ENCODE results near the gene RYR3.

RYR3 gene

DNA sequence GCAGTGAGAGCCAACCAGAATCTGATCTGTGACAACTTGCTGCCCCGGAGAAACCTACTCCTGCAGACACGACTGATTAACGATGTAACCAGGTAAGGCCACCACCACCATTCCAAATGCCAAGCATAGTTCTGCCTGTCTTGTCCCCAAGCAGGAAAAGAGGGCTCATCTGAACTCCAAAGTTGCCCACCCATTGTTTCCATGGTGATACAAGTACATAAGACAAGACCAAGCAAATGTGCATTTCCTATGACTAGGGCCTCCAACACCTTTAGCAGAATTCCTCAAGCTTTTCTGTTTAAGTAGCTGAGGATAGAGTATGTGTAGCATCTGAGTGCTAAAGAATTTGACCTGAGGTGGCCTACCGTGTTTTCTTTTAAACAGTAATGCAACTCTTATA, 290.7 kb downstream of the RYR3 start:
- H3K4me1 ChIP-seq (ENCODE audit: control insufficient read depth, insufficient read depth, low read length): no peaks in the 10 kb centered on the region
- H3K36me3 ChIP-seq (ENCODE audit: control insufficient read depth in 2 of 2, insufficient read depth in 2 of 2, low read length in 2 of 2): peaks cover 0 to 6% of the 10 kb centered on the region in 2 donors
- H3K4me3 ChIP-seq (ENCODE audit: low read length in 2 of 2): no peak overlapping the region
- H3K27me3 ChIP-seq (ENCODE audit: control insufficient read depth in 1 of 2, insufficient read depth in 2 of 2, low read length in 2 of 2): no peaks in the 10 kb centered on the region
- H3K27ac ChIP-seq (ENCODE audit: low read length): no peak overlapping the region
- H3K9me3 ChIP-seq (ENCODE audit: control insufficient read depth in 2 of 2, low read length in 2 of 2): no peaks in the 10 kb centered on the region
- H3K9ac ChIP-seq (ENCODE audit: low read length in 2 of 2): no peak overlapping the region

DNA sequence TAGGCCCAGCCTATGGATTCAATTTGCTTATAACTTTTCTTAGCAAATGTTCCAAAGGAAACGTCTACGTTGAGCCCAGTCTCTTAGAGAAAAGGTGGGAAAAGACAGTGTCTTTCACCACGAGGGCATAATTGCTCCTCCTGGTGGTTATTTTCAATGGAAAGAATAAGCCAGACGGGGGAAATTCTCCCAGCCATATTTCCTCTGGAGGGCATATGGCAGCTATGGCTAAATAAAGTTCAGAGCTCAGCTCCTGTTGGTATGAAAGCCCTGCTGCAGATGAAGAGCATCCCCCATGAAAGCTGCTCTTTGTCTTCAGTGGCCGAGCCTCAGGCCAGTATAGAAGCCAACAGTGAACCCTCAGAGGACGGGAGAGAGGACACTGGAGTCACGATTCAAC, 297.9 kb downstream of the RYR3 start:
- peaks cover 0 to 5% of the 10 kb centered on the region in 2 donors for H3K36me3 ChIP-seq (ENCODE audit: control insufficient read depth in 2 of 2, insufficient read depth in 2 of 2, low read length in 2 of 2)

DNA sequence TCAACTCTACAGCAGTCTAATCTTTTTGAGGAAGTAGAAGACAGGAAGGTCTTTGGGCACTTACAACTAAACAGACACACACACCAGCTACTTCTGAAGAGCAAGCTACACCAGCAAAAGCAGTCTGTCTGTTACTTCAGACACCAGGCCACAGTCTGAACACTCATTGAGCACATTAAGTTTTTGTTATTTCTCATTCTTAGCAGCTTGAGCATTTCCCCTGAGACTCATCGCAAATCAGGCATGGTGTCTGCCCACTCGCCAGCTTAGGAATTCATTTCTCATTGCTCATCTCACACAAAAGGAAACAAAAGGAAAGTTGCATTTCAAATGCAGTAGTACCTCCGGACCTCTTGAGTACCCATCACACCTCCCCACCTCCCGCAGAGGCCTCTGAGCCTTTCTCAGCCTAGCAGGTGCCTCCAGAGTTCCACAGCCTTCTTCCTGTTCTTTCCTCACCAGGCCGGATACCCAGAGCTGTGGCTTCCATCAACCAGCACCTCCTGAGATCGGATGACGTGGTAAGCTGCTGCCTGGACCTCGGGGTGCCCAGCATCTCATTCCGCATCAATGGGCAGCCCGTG, 302.0 kb downstream of the RYR3 start:
- Histone ChIP-seq H3K4me3 (ENCODE audit: low read length in 2 of 2) (no peak overlapping the region), H3K27me3 (ENCODE audit: control insufficient read depth in 1 of 2, insufficient read depth in 2 of 2, low read length in 2 of 2) (no peaks in the 10 kb centered on the region), H3K9me3 (ENCODE audit: control insufficient read depth in 2 of 2, low read length in 2 of 2) (no peaks in the 10 kb centered on the region), H3K9ac (ENCODE audit: low read length in 2 of 2) (no peak overlapping the region), H3K4me1 (ENCODE audit: control insufficient read depth, insufficient read depth, low read length) (no peaks in the 10 kb centered on the region), H3K27ac (ENCODE audit: low read length) (no peak overlapping the region), H3K36me3 (ENCODE audit: control insufficient read depth in 2 of 2, insufficient read depth in 2 of 2, low read length in 2 of 2) (peaks cover 0 to 4% of the 10 kb centered on the region in 2 donors)

More for the DNA sequence above, 297.9 kb downstream of the RYR3 start:
- no peaks in the 10 kb centered on the region for H3K4me1 ChIP-seq (ENCODE audit: control insufficient read depth, insufficient read depth, low read length)
- H3K9ac ChIP-seq (ENCODE audit: low read length in 2 of 2): no peak overlapping the region
- no peaks in the 10 kb centered on the region for H3K27me3 ChIP-seq (ENCODE audit: control insufficient read depth in 1 of 2, insufficient read depth in 2 of 2, low read length in 2 of 2)
- H3K4me3 ChIP-seq (ENCODE audit: low read length in 2 of 2): no peak overlapping the region
- H3K27ac ChIP-seq (ENCODE audit: low read length): no peak overlapping the region
- H3K9me3 ChIP-seq (ENCODE audit: control insufficient read depth in 2 of 2, low read length in 2 of 2): no peaks in the 10 kb centered on the region

DNA sequence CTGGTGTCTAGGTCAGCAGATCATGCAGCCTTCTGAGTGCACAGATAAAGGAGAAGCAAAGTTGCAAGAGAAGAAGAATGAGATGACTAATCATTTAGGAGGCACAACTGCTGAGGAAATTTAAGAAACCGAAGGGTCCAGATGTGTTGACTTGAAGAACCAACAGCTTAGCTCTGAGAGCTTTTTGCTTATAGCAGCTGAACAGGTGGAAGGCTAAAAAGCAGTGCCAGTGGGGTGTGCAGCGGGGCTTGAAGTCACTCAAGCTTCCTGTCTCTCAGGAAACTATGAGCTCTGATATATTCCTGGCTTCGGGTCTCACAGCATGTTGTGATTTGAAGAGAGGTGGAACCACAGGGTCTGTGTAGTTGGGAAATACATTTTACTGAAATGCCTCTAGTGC, 305.7 kb downstream of the RYR3 start:
- peaks cover 0 to 4% of the 10 kb centered on the region in 2 donors for H3K36me3 ChIP-seq (ENCODE audit: control insufficient read depth in 2 of 2, insufficient read depth in 2 of 2, low read length in 2 of 2)
- no peaks in the 10 kb centered on the region for H3K9me3 ChIP-seq (ENCODE audit: control insufficient read depth in 2 of 2, low read length in 2 of 2)
- no peak overlapping the region for H3K4me3 ChIP-seq (ENCODE audit: low read length in 2 of 2)
- H3K27me3 ChIP-seq (ENCODE audit: control insufficient read depth in 1 of 2, insufficient read depth in 2 of 2, low read length in 2 of 2): no peaks in the 10 kb centered on the region
- H3K27ac ChIP-seq (ENCODE audit: low read length): no peak overlapping the region
- H3K9ac ChIP-seq (ENCODE audit: low read length in 2 of 2): no peak overlapping the region
- H3K4me1 ChIP-seq (ENCODE audit: control insufficient read depth, insufficient read depth, low read length): no peaks in the 10 kb centered on the region

DNA sequence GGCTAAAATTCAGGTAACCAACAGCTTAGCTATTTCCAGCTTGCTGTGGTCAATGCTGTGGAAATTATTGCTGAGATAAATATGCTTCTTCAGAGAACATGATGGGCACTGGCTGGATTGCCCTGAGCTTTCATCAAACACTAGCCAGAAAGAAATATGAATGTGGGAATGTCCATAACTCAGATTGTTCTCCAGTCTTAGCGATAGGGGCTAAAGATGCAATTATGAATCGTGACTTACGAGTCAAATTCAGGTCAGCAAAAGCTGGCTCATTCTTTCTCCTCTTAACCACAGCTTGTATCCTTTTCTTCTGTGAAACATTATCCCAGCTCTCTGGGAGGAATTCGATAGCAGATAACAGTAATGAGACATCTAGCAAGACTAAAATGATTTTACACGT, 307.6 kb downstream of the RYR3 start:
- H3K36me3 ChIP-seq (ENCODE audit: control insufficient read depth in 2 of 2, insufficient read depth in 2 of 2, low read length in 2 of 2): no peaks in the 10 kb centered on the region
- H3K4me3 ChIP-seq (ENCODE audit: low read length in 2 of 2): no peak overlapping the region
- no peaks in the 10 kb centered on the region for H3K27me3 ChIP-seq (ENCODE audit: control insufficient read depth in 1 of 2, insufficient read depth in 2 of 2, low read length in 2 of 2)
- H3K9ac ChIP-seq (ENCODE audit: low read length in 2 of 2): no peak overlapping the region
- H3K27ac ChIP-seq (ENCODE audit: low read length): no peak overlapping the region
- H3K9me3 ChIP-seq (ENCODE audit: control insufficient read depth in 2 of 2, low read length in 2 of 2): no peaks in the 10 kb centered on the region
- H3K4me1 ChIP-seq (ENCODE audit: control insufficient read depth, insufficient read depth, low read length): no peaks in the 10 kb centered on the region

DNA sequence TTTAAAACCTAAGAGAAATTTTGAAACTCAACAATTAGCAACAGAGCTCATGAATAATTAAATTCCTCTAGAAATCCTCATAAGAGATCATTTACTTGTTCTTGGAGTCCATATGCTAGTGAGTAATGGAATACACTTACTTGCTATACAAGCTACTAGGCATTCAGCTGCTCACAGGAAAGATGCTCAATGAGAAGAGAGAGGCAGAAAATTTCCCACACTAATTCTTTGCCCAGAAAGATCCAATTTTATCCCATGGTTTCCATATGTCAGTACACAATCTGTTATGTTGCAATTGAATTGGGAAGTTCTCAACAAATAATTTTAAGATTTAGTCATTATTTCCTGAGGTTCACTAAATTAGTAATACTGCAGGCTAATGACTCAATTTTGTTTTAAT, 310.4 kb downstream of the RYR3 start:
- Histone ChIP-seq H3K27me3 (ENCODE audit: control insufficient read depth in 1 of 2, insufficient read depth in 2 of 2, low read length in 2 of 2) (no peaks in the 10 kb centered on the region), H3K27ac (ENCODE audit: low read length) (no peak overlapping the region), H3K9me3 (ENCODE audit: control insufficient read depth in 2 of 2, low read length in 2 of 2) (no peaks in the 10 kb centered on the region), H3K9ac (ENCODE audit: low read length in 2 of 2) (no peak overlapping the region), H3K4me1 (ENCODE audit: control insufficient read depth, insufficient read depth, low read length) (no peaks in the 10 kb centered on the region), H3K4me3 (ENCODE audit: low read length in 2 of 2) (no peak overlapping the region), H3K36me3 (ENCODE audit: control insufficient read depth in 2 of 2, insufficient read depth in 2 of 2, low read length in 2 of 2) (no peaks in the 10 kb centered on the region)

DNA sequence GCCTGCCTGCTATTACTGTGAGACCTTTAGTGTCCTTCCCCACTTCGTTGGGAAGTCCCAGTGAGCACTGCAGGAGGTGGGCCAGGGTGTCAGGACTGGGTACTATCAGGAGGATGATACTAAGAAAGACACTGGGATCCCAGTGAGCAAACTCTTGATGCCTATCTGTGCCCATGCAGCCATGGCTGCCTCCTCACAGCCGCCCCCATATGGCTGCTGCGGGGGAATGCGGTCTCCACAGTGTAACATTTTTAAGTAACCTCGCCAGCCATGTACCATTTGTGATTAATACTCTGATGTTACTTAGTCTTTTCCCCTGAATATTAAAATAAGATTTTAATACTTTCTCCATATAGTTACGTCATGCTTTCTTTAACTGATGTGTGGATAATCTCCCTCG, 312.2 kb downstream of the RYR3 start:
- Histone ChIP-seq H3K9me3 (ENCODE audit: control insufficient read depth in 2 of 2, low read length in 2 of 2) (no peaks in the 10 kb centered on the region), H3K4me1 (ENCODE audit: control insufficient read depth, insufficient read depth, low read length) (no peaks in the 10 kb centered on the region), H3K27me3 (ENCODE audit: control insufficient read depth in 1 of 2, insufficient read depth in 2 of 2, low read length in 2 of 2) (no peaks in the 10 kb centered on the region), H3K36me3 (ENCODE audit: control insufficient read depth in 2 of 2, insufficient read depth in 2 of 2, low read length in 2 of 2) (no peaks in the 10 kb centered on the region), H3K4me3 (ENCODE audit: low read length in 2 of 2) (no peak overlapping the region), H3K9ac (ENCODE audit: low read length in 2 of 2) (no peak overlapping the region), H3K27ac (ENCODE audit: low read length) (no peak overlapping the region)

DNA sequence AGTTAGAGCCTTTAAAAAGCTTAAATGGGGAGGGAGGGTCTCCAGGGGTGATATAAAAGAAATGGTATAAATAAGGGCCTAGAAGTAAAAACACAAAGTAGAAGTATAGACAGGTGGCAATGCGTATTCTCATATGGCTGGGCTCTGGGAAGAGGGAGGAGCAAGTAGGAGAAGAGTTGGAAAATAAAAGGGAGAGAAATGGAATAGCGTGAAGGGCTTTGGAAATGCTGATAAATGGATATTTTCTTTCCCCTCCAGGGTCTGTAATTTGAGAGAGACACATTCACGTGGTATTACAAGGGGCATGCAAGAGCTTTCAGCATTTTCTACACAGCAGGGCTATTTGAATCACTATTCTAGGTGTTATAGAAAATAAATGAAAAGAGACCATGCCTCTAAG, 313.7 kb downstream of the RYR3 start:
- no peaks in the 10 kb centered on the region for H3K9me3 ChIP-seq (ENCODE audit: control insufficient read depth in 2 of 2, low read length in 2 of 2)
- no peaks in the 10 kb centered on the region for H3K4me1 ChIP-seq (ENCODE audit: control insufficient read depth, insufficient read depth, low read length)
- no peaks in the 10 kb centered on the region for H3K27me3 ChIP-seq (ENCODE audit: control insufficient read depth in 1 of 2, insufficient read depth in 2 of 2, low read length in 2 of 2)
- H3K4me3 ChIP-seq (ENCODE audit: low read length in 2 of 2): no peak overlapping the region
- no peaks in the 10 kb centered on the region for H3K36me3 ChIP-seq (ENCODE audit: control insufficient read depth in 2 of 2, insufficient read depth in 2 of 2, low read length in 2 of 2)
- H3K9ac ChIP-seq (ENCODE audit: low read length in 2 of 2): no peak overlapping the region
- H3K27ac ChIP-seq (ENCODE audit: low read length): no peak overlapping the region

DNA sequence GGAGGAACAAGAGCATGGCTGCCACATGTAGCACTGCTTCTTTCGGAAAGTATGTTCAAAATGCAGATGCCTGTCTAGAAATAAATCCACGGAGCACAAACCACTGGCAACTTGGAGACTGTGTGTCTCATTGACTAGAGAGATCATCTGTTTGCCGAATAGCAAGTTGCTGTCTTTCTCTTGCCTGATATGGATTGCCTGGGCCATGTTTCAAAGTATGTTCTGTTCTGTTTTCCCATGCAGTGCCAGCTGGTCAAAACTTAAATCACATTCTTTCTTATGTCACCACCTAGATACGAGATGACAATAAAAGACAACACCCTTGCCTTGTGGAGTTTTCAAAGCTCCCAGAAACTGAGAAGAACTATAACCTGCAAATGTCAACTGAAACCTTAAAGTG, 318.9 kb downstream of the RYR3 start:
- Histone ChIP-seq H3K36me3 (ENCODE audit: control insufficient read depth in 2 of 2, insufficient read depth in 2 of 2, low read length in 2 of 2) (peaks cover 15 to 19% of the 10 kb centered on the region in 2 donors), H3K9ac (ENCODE audit: low read length in 2 of 2) (no peak overlapping the region), H3K9me3 (ENCODE audit: control insufficient read depth in 2 of 2, low read length in 2 of 2) (no peaks in the 10 kb centered on the region), H3K27ac (ENCODE audit: low read length) (no peak overlapping the region), H3K4me3 (ENCODE audit: low read length in 2 of 2) (no peak overlapping the region), H3K27me3 (ENCODE audit: control insufficient read depth in 1 of 2, insufficient read depth in 2 of 2, low read length in 2 of 2) (no peaks in the 10 kb centered on the region), H3K4me1 (ENCODE audit: control insufficient read depth, insufficient read depth, low read length) (no peaks in the 10 kb centered on the region)

DNA sequence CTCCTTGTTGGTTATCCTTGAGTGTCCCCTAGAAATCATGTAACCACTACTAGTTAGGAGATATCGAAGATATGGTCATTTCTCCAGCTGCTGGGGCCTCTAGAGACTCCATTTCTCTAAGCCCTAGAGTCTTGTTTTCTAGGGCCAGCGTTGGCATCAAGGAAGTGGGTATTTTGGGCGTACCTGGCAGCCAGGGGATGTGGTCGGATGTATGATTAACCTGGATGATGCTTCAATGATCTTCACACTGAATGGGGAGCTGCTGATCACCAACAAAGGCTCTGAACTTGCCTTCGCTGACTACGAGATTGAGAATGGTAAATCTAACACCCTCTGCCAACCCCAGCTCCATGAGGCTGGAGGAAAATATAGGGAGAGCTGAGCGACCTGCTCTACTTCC, 325.5 kb downstream of the RYR3 start:
- Histone ChIP-seq H3K36me3 (ENCODE audit: control insufficient read depth in 2 of 2, insufficient read depth in 2 of 2, low read length in 2 of 2) (peaks cover 23% of the 10 kb centered on the region in 2 donors), H3K9ac (ENCODE audit: low read length in 2 of 2) (no peak overlapping the region), H3K27me3 (ENCODE audit: control insufficient read depth in 1 of 2, insufficient read depth in 2 of 2, low read length in 2 of 2) (no peaks in the 10 kb centered on the region), H3K27ac (ENCODE audit: low read length) (no peak overlapping the region), H3K9me3 (ENCODE audit: control insufficient read depth in 2 of 2, low read length in 2 of 2) (no peaks in the 10 kb centered on the region), H3K4me3 (ENCODE audit: low read length in 2 of 2) (no peak overlapping the region), H3K4me1 (ENCODE audit: control insufficient read depth, insufficient read depth, low read length) (no peaks in the 10 kb centered on the region)

DNA sequence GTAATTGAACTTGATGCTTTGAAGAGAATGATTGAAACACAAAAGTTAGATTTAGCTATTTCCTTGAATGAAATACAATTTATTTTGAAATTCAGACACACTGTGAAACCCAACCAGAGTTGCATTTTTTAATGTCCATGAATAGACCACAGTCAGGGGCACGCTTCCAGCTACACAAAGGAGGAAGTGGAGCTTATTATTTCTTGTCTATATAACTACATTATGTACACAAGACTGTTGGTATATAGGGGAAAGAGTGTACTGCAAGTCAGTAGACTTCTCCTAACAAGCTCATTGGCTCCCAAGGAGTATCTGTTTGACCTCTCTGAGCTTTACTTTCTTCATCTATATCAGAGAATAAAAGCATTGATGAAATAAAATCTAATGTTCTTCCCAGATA, 326.2 kb downstream of the RYR3 start:
- H3K9ac ChIP-seq (ENCODE audit: low read length in 2 of 2): no peak overlapping the region
- H3K36me3 ChIP-seq (ENCODE audit: control insufficient read depth in 2 of 2, insufficient read depth in 2 of 2, low read length in 2 of 2): peaks cover 16 to 17% of the 10 kb centered on the region in 2 donors
- H3K4me1 ChIP-seq (ENCODE audit: control insufficient read depth, insufficient read depth, low read length): no peaks in the 10 kb centered on the region
- no peaks in the 10 kb centered on the region for H3K9me3 ChIP-seq (ENCODE audit: control insufficient read depth in 2 of 2, low read length in 2 of 2)
- H3K4me3 ChIP-seq (ENCODE audit: low read length in 2 of 2): no peak overlapping the region
- H3K27ac ChIP-seq (ENCODE audit: low read length): no peak overlapping the region
- no peaks in the 10 kb centered on the region for H3K27me3 ChIP-seq (ENCODE audit: control insufficient read depth in 1 of 2, insufficient read depth in 2 of 2, low read length in 2 of 2)

Measured in stomach smooth muscle (tissue), 2 donors.